Heart right ventricle (tissue), 16 donors: Measurements from ENCODE around the gene LYSMD2. TPM values are rescaled to one million over a fixed set of nuclear protein-coding genes. Genes with fewer than 3 reads are reported as not detected.

Experiments used
- ATAC-seq, 8 donors: fragments of 200-7000 bp; cut with Tn5 transposase; one replicate each; pipeline ENCODE4 v1.9.1; 2020; ENCODE audit warnings: mild to moderate bottlenecking in 8 of 8, moderate library complexity in 8 of 8, moderate number of reproducible peaks in 1 of 8
- DNase-seq, 2 donors: peaks; one replicate each; pipeline ENCODE4 v3.0.0-alpha.2; 2020
- H3K27ac ChIP-seq, 10 donors: fragments of 200-600 bp; sonication (generic) in 2 of 10; one replicate each; pipeline versions ENCODE4 v1.5.0 to v1.8.0; 2020 to 2022; ENCODE audit warnings: mild to moderate bottlenecking in 3 of 10
- H3K27me3 ChIP-seq, 7 donors: fragments of 200-600 bp; one replicate each; pipeline ENCODE4 v1.8.0; 2021 to 2022; ENCODE audit warnings: mild to moderate bottlenecking in 2 of 7
- H3K36me3 ChIP-seq, 9 donors: fragments of 200-600 bp; sonication (generic) in 1 of 9; one replicate each; pipeline versions ENCODE4 v1.5.0 to v1.8.0; 2020 to 2022; ENCODE audit warnings: mild to moderate bottlenecking in 2 of 9
- H3K4me1 ChIP-seq, 9 donors: fragments of 200-600 bp; sonication (generic) in 1 of 9; one replicate each; pipeline versions ENCODE4 v1.5.0 to v1.8.0; 2020 to 2022; ENCODE audit warnings: mild to moderate bottlenecking in 4 of 9
- H3K4me3 ChIP-seq, 10 donors: fragments of 200-600 bp; sonication (generic) in 2 of 10; one replicate each; pipeline versions ENCODE4 v1.5.0 to v1.8.0; 2020 to 2022; ENCODE audit warnings: mild to moderate bottlenecking in 7 of 10, moderate library complexity in 2 of 10
- H3K9me3 ChIP-seq, 11 donors: fragments of 200-600 bp in 10 of 11; sonication (generic) in 2 of 11; one replicate each; pipeline versions ENCODE4 v1.5.0 to v1.8.0; 2013 to 2022; ENCODE audit warnings: mild to moderate bottlenecking in 2 of 11, control low read depth in 1 of 11, moderate library complexity in 1 of 11
- CTCF ChIP-seq, 9 donors: fragments of 200-600 bp; sonication (generic) in 2 of 9; IDR thresholded peaks; one replicate each; pipeline versions ENCODE4 v1.5.0 to v1.8.0; 2021 to 2022; ENCODE audit warnings: antibody characterized with exemption in 9 of 9, mild to moderate bottlenecking in 5 of 9, moderate library complexity in 1 of 9
- WGBS, 2 donors: extraction: QIAGEN DNeasy Blood & Tissue Kit; methylation state at CpG; one replicate each; pipeline ENCODE4 v1.1.7; 2013; ENCODE audit warnings: inconsistent platforms in 1 of 2; 5-methylcytosine and 5-hydroxymethylcytosine counted together
- intact Hi-C, 10 donors: fragments of 100-400 bp; cut with DNase I; formaldehyde crosslinking; loops; one replicate each; pipeline versions ENCODE4 v1.11.1 to v1.14.2; 2022
- polyA plus RNA-seq, 2 donors: library from polyadenylated mRNA; stranded (reverse); fragments of 200-250 nt; gene quantifications; one replicate each; pipeline ENCODE4 v1.2.3, GENCODE V29; 2013
- total RNA-seq, 10 donors: library from RNA; stranded (reverse); fragmentation: NEBNext Ultra II Directional in 3 of 10; extraction: Animal tissue kit (Norgen Biotek cat#: 25700) in 3 of 10; gene quantifications; one replicate each; pipeline versions ENCODE4 v1.2.1 to v1.2.4, GENCODE V29; 2021 to 2023
- donor health status: Arrhythmogenic right ventricular cardiomyopathy.
- donor health status: ischemic (EF 13 %, LVEDD 7.1; RV severe dilation, severe dysfunction).
- donor health status: healthy with polysubstance abuse.
- donor health status: DM: no; HTN: yes; CAD: no.
- donor health status: DM: no; HTN: no; CAD: no.
- donor health status: ischemic (EF 25% LVEDD 6.9; RV normal size, moderate dysfunction).
- donor health status: ischemic (EF 25% LVEDD 5.7; RV mildly dilated, moderate dysfunction).
- donor health status: healthy.
- donor health status: DM: yes; HTN: yes; CAD: no.
- donor health status: Ischemic cardiomyopathy.
- donor health status: ischemic (EF 35%, LVEDD 5.7; RV mildly dilated, moderate dysfunction).
- donor health status: nonischemic (EF 11% LVEDD 7.7; RV severe dilation, severe dysfunction).
- donor health status: DM: yes; HTN: yes; CAD: no.
- donor health status: PGD.
- donor health status: ischemic (EF 29% LVEDD 5.4; RV normal size, mild dysfunction).
- donor health status: nonischemic (EF 23%, LVEDD 6.1; RV moderate dilation, normal function).

LYSMD2 gene
- total and polyA plus RNA-seq, 12 donors = 1.7 to 8.6 (median 4.2) TPM

DNA sequence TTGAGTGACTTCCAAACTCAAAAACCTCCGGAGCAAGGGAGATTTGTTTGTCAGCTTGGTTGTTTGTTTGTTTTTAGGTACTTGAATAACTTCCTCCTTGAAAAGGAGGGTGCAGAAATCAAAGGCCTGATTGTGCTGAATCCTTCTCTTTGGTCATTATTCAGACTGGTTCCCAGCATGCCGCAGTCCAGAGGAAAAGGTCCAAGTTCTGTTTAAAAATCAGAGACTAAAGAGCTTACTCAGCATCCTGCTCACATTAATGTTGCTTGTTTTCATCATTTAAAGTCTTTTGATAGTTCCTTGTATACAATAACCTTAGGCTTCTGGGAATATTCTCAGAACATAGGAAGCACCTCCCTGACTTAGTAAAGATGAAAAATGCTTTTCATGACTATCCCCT lies 57.1 kb downstream of the LYSMD2 start:
- H3K9me3 ChIP-seq = no peaks in the 10 kb centered on the region
- WGBS, 2 donors = 52 to 53% methylated on average over 2 of the region's 2 CpGs
- no peak overlapping the region for H3K27ac ChIP-seq
- DNase-seq = no peak
- H3K36me3 ChIP-seq = no peaks in the 10 kb centered on the region
- no peak for TF ChIP-seq CTCF (IDR thresholded peaks at IDR 0.05)
- peaks cover 0 to 9% (median 5%) of the 10 kb centered on the region in 9 donors for H3K4me1 ChIP-seq
- no peak for ATAC-seq
- peaks cover 0 to 61% (median 19%) of the 10 kb centered on the region in 7 donors for H3K27me3 ChIP-seq
- intact Hi-C loops = loop anchor here in 1 of 10 donors (5.0 kb wide), 1 partner anchor 57 kb away; the partner anchor contains the start of gene LYSMD2
- H3K4me3 ChIP-seq = no peak overlapping the region

DNA sequence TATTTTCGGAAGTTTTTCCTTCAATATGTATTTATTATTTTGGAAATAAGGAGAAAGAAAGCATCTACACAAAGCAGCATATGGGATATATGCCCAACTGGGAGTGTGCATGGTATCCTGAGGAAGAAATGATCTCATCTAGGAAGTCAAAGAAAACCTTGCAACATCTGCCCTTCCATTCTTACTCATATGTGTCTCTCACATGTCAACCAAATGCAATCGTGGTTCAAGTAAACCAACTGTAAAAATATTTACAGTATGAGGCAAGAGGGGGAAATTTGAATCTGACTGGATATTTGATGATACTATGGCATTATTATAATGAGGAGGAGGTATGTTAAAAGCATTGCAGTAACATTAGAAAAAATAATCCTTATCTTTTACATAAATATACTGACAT lies 59.4 kb downstream of the LYSMD2 start:
- ATAC-seq (no peak), DNase-seq (no peak)
- Histone ChIP-seq H3K27me3 (peaks cover 0 to 40% (median 8%) of the 10 kb centered on the region in 7 donors), H3K9me3 (no peaks in the 10 kb centered on the region), H3K4me3 (no peak overlapping the region), H3K27ac (no peak overlapping the region), H3K36me3 (no peaks in the 10 kb centered on the region), H3K4me1 (peaks cover 0 to 9% (median 5%) of the 10 kb centered on the region in 9 donors)
- no peak for TF ChIP-seq CTCF (IDR thresholded peaks at IDR 0.05)
- intact Hi-C loops = no loop called here
- 61 to 70% methylated on average over 2 of the region's 2 CpGs for WGBS, 2 donors

GRCh38 chr15:51677452-51677851 lies 60.0 kb downstream of the LYSMD2 start:
- Histone ChIP-seq H3K27ac (no peak overlapping the region), H3K4me3 (no peak overlapping the region), H3K36me3 (no peaks in the 10 kb centered on the region), H3K27me3 (peaks cover 0 to 34% (median 6%) of the 10 kb centered on the region in 7 donors), H3K4me1 (peaks cover 0 to 10% (median 5%) of the 10 kb centered on the region in 9 donors), H3K9me3 (no peaks in the 10 kb centered on the region)
- TF ChIP-seq CTCF (IDR thresholded peaks at IDR 0.05) = no peak
- DNase-seq (no peak), ATAC-seq (no peak)
- intact Hi-C loops = no loop called here
- 64 to 69% methylated on average over 2 of the region's 2 CpGs for WGBS, 2 donors

GRCh38 chr15:51677021-51677420 lies 60.4 kb downstream of the LYSMD2 start:
- intact Hi-C loops = no loop called here
- Histone ChIP-seq H3K4me1 (peaks cover 0 to 12% (median 5%) of the 10 kb centered on the region in 9 donors), H3K36me3 (no peaks in the 10 kb centered on the region), H3K27ac (no peak overlapping the region), H3K4me3 (no peak overlapping the region), H3K27me3 (peaks cover 0 to 29% (median 6%) of the 10 kb centered on the region in 7 donors), H3K9me3 (no peaks in the 10 kb centered on the region)
- DNase-seq (no peak), ATAC-seq (no peak)
- 92 to 96% methylated on average over 1 of the region's 1 CpG for WGBS, 2 donors
- TF ChIP-seq CTCF (IDR thresholded peaks at IDR 0.05) = no peak
